ENCODE results near the gene UCK1.

UCK1 gene

GRCh38 chr9:131530920-131531832 lies at the start of gene UCK1:
TSS of gene UCK1 (minus strand) at chr9:131531263. CDS start at chr9:131531174, 89 bp downstream.
- DNase-seq: peak; percentile 0

- DNase-seq: no peak
These were observed 49.3 kb upstream of the UCK1 start for GRCh38 chr9:131580358-131580757.

- DNase-seq: no peak
These were observed 48.7 kb upstream of the UCK1 start for GRCh38 chr9:131579789-131580211.

GRCh38 chr9:131578731-131579504 lies 47.9 kb upstream of the UCK1 start:
- DNase-seq: no peak

- no peak for DNase-seq
These were observed 47.0 kb upstream of the UCK1 start for GRCh38 chr9:131578021-131578420.

GRCh38 chr9:131577005-131578000 lies 46.2 kb upstream of the UCK1 start:
- DNase-seq: no peak

- DNase-seq: no peak
These were observed 45.1 kb upstream of the UCK1 start for GRCh38 chr9:131575946-131576853.

- DNase-seq: no peak
These were observed 43.9 kb upstream of the UCK1 start for GRCh38 chr9:131574730-131575640.

- DNase-seq: no peak
These were observed 36.8 kb upstream of the UCK1 start for GRCh38 chr9:131567910-131568309.

- no peak for DNase-seq
These were observed 35.1 kb upstream of the UCK1 start for GRCh38 chr9:131566158-131566557.

- DNase-seq: no peak
These were observed 34.3 kb upstream of the UCK1 start for GRCh38 chr9:131565369-131565768.

GRCh38 chr9:131562032-131562959 lies 31.2 kb upstream of the UCK1 start:
- no peak for DNase-seq

GRCh38 chr9:131559421-131560000 lies 28.4 kb upstream of the UCK1 start:
- no peak for DNase-seq

GRCh38 chr9:131557855-131558548 lies 26.9 kb upstream of the UCK1 start:
- no peak for DNase-seq

GRCh38 chr9:131555841-131556673 lies 25.0 kb upstream of the UCK1 start:
- no peak for DNase-seq

GRCh38 chr9:131554843-131555351 lies 23.8 kb upstream of the UCK1 start:
- DNase-seq: no peak

Measured in SIG-M5 (cell line).